ENCODE data around the gene PXMP4. TPM values are rescaled to one million over a fixed set of nuclear protein-coding genes. Genes with fewer than 3 reads are reported as not detected.

PXMP4 gene
- total and polyA plus RNA-seq, 2 of the 4 experiments (the other 2 are of a cell fraction) = 3.6 to 7.1 TPM

DNA sequence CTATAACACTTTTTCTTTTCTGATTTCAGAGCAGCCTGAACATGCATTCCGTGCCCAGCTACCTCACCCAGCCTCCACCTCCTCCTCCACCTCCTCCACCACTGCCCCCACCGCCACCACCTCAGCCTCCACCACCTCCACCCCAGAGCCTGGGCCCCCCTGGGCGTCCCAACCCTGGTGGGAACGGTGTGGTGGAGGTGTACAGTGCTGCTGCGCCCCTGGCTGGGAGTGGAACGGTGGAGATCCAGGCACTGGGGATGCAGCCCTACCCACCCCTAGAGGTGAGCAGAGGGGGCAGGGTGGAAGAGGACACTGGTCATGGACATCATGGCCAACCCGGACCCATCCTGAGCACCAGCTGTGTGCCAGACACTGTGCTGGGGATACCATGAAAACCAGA lies 33.0 kb upstream of the PXMP4 start:
- CTCF ChIA-PET = interaction anchor here (0.6 kb wide), 1 partner anchor 351 kb away, joined by 3 read pairs; no protein-coding TSS in a partner anchor

More for the DNA sequence above, 33.0 kb upstream of the PXMP4 start:
- Histone ChIP-seq H3K27ac (ENCODE audit: insufficient read depth, low read length) (no peak overlapping the region), H3K14ac (replicated peaks; ENCODE audit: low read depth, low read length) (no peak overlapping the region), H3K4me2 (ENCODE audit: low read depth, low read length) (no peak overlapping the region), H3K56ac (ENCODE audit: extremely low read depth, insufficient read depth, low read length) (no peak overlapping the region), H2AK9ac (replicated peaks; ENCODE audit: low read depth, low read length, poor library complexity) (no peak overlapping the region), H3K4me3 (ENCODE audit: insufficient read depth, low read depth, low read length) (no peak overlapping the region), H2BK120ac (ENCODE audit: low read depth, low read length) (no peak overlapping the region), H4K5ac (ENCODE audit: low read depth, low read length) (no peak overlapping the region), H4K8ac (ENCODE audit: low read depth in 2 of 2, low read length in 2 of 2) (no peak overlapping the region), H2BK20ac (ENCODE audit: low read depth, low read length) (no peak overlapping the region), H2AFZ (replicated peaks; ENCODE audit: low read length, poor library complexity) (no peak overlapping the region), H3K4ac (ENCODE audit: low read depth, low read length) (no peak overlapping the region), H3K79me1 (ENCODE audit: low read depth in 1 of 2, low read length in 2 of 2) (peaks cover 0 to 3% of the 10 kb centered on the region in 2 experiments; a peak in 1 of 4 replicates), H3K27me3 (ENCODE audit: control insufficient read depth, insufficient read depth, low read length) (no peaks in the 10 kb centered on the region), H3K4me1 (ENCODE audit: control insufficient read depth, insufficient read depth, low read length) (no peaks in the 10 kb centered on the region), H4K20me1 (ENCODE audit: insufficient read depth, low read length) (no peaks in the 10 kb centered on the region), H3K23ac (ENCODE audit: low read depth, low read length) (no peak overlapping the region), H3K18ac (ENCODE audit: low read depth, low read length) (no peak overlapping the region), H2BK5ac (ENCODE audit: low read depth, low read length, poor library complexity, severe bottlenecking) (no peak overlapping the region), H4K91ac (ENCODE audit: insufficient read depth, low read depth, low read length) (no peak overlapping the region), H3K9me3 (ENCODE audit: control insufficient read depth, insufficient read depth, low read length) (0 out of 2 replicates have a peak, but pooled peaks cover 4% of the 10 kb centered on the region), H3K36me3 (ENCODE audit: control insufficient read depth, insufficient read depth, low read length) (peaks cover 19% of the 10 kb centered on the region), H3K9ac (ENCODE audit: low read depth, low read length) (no peak overlapping the region), H3K9me1 (ENCODE audit: insufficient read depth, low read length) (no peaks in the 10 kb centered on the region), H2BK15ac (ENCODE audit: low read depth, low read length) (no peak overlapping the region), H2AK5ac (ENCODE audit: low read depth, low read length) (no peak overlapping the region)
- intact Hi-C loops (cut with micrococcal nuclease) = no loop called here
- 100% methylated on average over 1 of the region's 7 CpGs; no CpG with 5 or more reads in 1 of the 2 experiments for WGBS, 2 experiments (ENCODE audit: extremely low coverage in 2 of 2, insufficient read length in 1 of 2)
- in situ Hi-C loops (cut with MboI; ENCODE audit: low sequenced_read_pairs) = no loop called here
- dilution Hi-C loops (cut with HindIII; ENCODE audit: low sequenced_read_pairs, unreplicated experiment) = no loop called here
- POLR2A ChIA-PET (ENCODE audit: unreplicated experiment) = no interaction called here
- no peak for DNase-seq
- TF ChIP-seq RCOR1 (IDR thresholded peaks at IDR 0.05; ENCODE audit: insufficient replicate concordance, low read length) (no peak), MAZ (IDR thresholded peaks at IDR 0.05; ENCODE audit: borderline replicate concordance, low read depth, low read length) (no peak), FOS (IDR thresholded peaks at IDR 0.05; ENCODE audit: low read depth, low read length) (no peak), CEBPB (IDR thresholded peaks at IDR 0.05; ENCODE audit: low read depth, low read length) (no peak), USF2 (IDR thresholded peaks at IDR 0.05; ENCODE audit: low read depth, low read length) (no peak), BHLHE40 (IDR thresholded peaks at IDR 0.05; ENCODE audit: low read depth, low read length) (no peak)
- TF ChIP-seq, protein P1, sequence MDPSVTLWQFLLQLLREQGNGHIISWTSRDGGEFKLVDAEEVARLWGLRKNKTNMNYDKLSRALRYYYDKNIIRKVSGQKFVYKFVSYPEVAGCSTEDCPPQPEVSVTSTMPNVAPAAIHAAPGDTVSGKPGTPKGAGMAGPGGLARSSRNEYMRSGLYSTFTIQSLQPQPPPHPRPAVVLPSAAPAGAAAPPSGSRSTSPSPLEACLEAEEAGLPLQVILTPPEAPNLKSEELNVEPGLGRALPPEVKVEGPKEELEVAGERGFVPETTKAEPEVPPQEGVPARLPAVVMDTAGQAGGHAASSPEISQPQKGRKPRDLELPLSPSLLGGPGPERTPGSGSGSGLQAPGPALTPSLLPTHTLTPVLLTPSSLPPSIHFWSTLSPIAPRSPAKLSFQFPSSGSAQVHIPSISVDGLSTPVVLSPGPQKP (IDR thresholded peaks at IDR 0.05; ENCODE audit: borderline replicate concordance, low read depth, low read length) = no peak
- ATAC-seq (ENCODE audit: low read depth) = no peak
- BruUV-seq (replicated peaks) = no TSS peak
